A549 (cell line): ENCODE results near the gene SMIM30.

Source experiments
- CEBPB ChIP-seq, 2 experiments: fragments of >200 bp in 1 of 2; sonication (Bioruptor Twin) in 1 of 2; formaldehyde crosslinking in 1 of 2; IDR thresholded peaks; 2 replicates each; pipeline ENCODE4 v1.6.1; 2012 to 2016
- EP300 ChIP-seq, 2 experiments: fragments of >200 bp; sonication (Bioruptor Twin); formaldehyde crosslinking; IDR thresholded peaks; 2 replicates in 1 of 2; 3 replicates in 1 of 2; pipeline ENCODE4 v1.6.1; 2016 to 2017
- JUN ChIP-seq, 2 experiments: fragments of >200 bp; sonication (Bioruptor Twin); formaldehyde crosslinking; IDR thresholded peaks; 2 replicates in 1 of 2; 3 replicates in 1 of 2; pipeline ENCODE4 v1.6.1; 2016 to 2017
- MAZ ChIP-seq: fragments of 150-350 bp; IDR thresholded peaks from 2 replicates; pipeline ENCODE4 v1.6.1; 2014; ENCODE audit warnings: antibody characterized with exemption, low read depth, low read length, borderline replicate concordance
- MYC ChIP-seq: IDR thresholded peaks from 2 replicates; pipeline ENCODE4 v1.6.1; 2012; ENCODE audit warnings: mild to moderate bottlenecking, inconsistent platforms, low read length, improper control_type of control experiment, borderline replicate concordance
- POLR2A ChIP-seq: IDR thresholded peaks from 2 replicates; pipeline ENCODE4 v1.6.1; 2012; ENCODE audit warnings: mild to moderate bottlenecking, low read length
- RAD21 ChIP-seq, 2 experiments: fragments of >200 bp in 1 of 2; sonication (Bioruptor Twin) in 1 of 2; formaldehyde crosslinking in 1 of 2; IDR thresholded peaks in 1 of 2; conservative IDR thresholded peaks in 1 of 2; 2 replicates in 1 of 2; 3 replicates in 1 of 2; pipeline ENCODE4 v1.6.1; 2012 to 2018; ENCODE audit warnings: inconsistent platforms in 1 of 2
- RFX5 ChIP-seq: fragments of 450-650 bp; IDR thresholded peaks from 2 replicates; pipeline ENCODE4 v1.7.1; 2014; ENCODE audit warnings: antibody characterized with exemption, mild to moderate bottlenecking, moderate library complexity
- TF ChIP-seq, protein P1 (sequence below): fragments of >200 bp; sonication (Bioruptor Twin); formaldehyde crosslinking; IDR thresholded peaks from 3 replicates; pipeline ENCODE4 v1.5.1; 2016
- TF ChIP-seq, protein P2 (sequence below): fragments of >200 bp; sonication (Bioruptor Twin); formaldehyde crosslinking; IDR thresholded peaks from 3 replicates; pipeline ENCODE4 v1.6.1; 2016
- TF ChIP-seq, protein P3 (sequence below): fragments of 450-650 bp; IDR thresholded peaks from 2 replicates; pipeline ENCODE4 v1.6.1; 2014; ENCODE audit warnings: antibody characterized with exemption
- TF ChIP-seq, protein P4 (sequence below): fragments of 200-600 bp; sonication (generic); IDR thresholded peaks from 2 replicates; pipeline ENCODE4 v1.6.1; 2016; ENCODE audit warnings: antibody characterized with exemption, mild to moderate bottlenecking, moderate library complexity
- TF ChIP-seq, protein P5 (sequence below): IDR thresholded peaks from 2 replicates; pipeline ENCODE4 v1.6.1; 2012

DNA sequence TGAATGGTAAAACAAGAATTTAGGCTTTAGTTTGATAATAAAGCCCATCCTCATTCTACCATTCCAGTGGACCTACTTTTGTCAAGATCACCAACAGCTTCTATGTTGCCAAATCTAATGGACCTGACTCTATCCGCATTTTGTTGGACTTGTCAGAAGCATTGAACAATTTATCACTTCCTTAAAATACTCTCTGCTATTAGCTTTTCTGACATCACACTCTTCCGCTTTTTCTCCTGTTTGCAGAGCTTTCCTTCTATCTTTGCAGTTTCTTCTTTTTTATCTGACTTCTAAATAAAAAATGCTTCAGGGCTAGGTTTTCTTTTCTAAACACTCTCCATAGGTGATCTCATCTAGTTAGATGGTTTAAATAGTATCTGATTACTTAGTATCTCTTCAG lies 42.7 kb upstream of the SMIM30 start:
- TF ChIP-seq JUN (IDR thresholded peaks at IDR 0.05) (no peak), POLR2A (no peak), RAD21 (conservative IDR thresholded peaks at IDR 0.05 in 1 of 2, IDR thresholded peaks at IDR 0.05 in 1 of 2) (no peak), CEBPB (IDR thresholded peaks at IDR 0.05) (no peak), MAZ (no peak), RFX5 (no peak), EP300 (IDR thresholded peaks at IDR 0.05) (no peak), MYC (no peak)
- TF ChIP-seq, protein P1, sequence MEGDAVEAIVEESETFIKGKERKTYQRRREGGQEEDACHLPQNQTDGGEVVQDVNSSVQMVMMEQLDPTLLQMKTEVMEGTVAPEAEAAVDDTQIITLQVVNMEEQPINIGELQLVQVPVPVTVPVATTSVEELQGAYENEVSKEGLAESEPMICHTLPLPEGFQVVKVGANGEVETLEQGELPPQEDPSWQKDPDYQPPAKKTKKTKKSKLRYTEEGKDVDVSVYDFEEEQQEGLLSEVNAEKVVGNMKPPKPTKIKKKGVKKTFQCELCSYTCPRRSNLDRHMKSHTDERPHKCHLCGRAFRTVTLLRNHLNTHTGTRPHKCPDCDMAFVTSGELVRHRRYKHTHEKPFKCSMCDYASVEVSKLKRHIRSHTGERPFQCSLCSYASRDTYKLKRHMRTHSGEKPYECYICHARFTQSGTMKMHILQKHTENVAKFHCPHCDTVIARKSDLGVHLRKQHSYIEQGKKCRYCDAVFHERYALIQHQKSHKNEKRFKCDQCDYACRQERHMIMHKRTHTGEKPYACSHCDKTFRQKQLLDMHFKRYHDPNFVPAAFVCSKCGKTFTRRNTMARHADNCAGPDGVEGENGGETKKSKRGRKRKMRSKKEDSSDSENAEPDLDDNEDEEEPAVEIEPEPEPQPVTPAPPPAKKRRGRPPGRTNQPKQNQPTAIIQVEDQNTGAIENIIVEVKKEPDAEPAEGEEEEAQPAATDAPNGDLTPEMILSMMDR, result no peak
- TF ChIP-seq, protein P2, sequence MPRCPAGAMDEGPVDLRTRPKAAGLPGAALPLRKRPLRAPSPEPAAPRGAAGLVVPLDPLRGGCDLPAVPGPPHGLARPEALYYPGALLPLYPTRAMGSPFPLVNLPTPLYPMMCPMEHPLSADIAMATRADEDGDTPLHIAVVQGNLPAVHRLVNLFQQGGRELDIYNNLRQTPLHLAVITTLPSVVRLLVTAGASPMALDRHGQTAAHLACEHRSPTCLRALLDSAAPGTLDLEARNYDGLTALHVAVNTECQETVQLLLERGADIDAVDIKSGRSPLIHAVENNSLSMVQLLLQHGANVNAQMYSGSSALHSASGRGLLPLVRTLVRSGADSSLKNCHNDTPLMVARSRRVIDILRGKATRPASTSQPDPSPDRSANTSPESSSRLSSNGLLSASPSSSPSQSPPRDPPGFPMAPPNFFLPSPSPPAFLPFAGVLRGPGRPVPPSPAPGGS, result no peak
- TF ChIP-seq, protein P3, sequence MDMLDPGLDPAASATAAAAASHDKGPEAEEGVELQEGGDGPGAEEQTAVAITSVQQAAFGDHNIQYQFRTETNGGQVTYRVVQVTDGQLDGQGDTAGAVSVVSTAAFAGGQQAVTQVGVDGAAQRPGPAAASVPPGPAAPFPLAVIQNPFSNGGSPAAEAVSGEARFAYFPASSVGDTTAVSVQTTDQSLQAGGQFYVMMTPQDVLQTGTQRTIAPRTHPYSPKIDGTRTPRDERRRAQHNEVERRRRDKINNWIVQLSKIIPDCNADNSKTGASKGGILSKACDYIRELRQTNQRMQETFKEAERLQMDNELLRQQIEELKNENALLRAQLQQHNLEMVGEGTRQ, result no peak
- TF ChIP-seq, protein P4, sequence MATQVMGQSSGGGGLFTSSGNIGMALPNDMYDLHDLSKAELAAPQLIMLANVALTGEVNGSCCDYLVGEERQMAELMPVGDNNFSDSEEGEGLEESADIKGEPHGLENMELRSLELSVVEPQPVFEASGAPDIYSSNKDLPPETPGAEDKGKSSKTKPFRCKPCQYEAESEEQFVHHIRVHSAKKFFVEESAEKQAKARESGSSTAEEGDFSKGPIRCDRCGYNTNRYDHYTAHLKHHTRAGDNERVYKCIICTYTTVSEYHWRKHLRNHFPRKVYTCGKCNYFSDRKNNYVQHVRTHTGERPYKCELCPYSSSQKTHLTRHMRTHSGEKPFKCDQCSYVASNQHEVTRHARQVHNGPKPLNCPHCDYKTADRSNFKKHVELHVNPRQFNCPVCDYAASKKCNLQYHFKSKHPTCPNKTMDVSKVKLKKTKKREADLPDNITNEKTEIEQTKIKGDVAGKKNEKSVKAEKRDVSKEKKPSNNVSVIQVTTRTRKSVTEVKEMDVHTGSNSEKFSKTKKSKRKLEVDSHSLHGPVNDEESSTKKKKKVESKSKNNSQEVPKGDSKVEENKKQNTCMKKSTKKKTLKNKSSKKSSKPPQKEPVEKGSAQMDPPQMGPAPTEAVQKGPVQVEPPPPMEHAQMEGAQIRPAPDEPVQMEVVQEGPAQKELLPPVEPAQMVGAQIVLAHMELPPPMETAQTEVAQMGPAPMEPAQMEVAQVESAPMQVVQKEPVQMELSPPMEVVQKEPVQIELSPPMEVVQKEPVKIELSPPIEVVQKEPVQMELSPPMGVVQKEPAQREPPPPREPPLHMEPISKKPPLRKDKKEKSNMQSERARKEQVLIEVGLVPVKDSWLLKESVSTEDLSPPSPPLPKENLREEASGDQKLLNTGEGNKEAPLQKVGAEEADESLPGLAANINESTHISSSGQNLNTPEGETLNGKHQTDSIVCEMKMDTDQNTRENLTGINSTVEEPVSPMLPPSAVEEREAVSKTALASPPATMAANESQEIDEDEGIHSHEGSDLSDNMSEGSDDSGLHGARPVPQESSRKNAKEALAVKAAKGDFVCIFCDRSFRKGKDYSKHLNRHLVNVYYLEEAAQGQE, result no peak
- TF ChIP-seq, protein P5, sequence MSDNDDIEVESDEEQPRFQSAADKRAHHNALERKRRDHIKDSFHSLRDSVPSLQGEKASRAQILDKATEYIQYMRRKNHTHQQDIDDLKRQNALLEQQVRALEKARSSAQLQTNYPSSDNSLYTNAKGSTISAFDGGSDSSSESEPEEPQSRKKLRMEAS, result no peak
